Dedifferentiated amniotic fluid mesenchymal stem cell (primary cell): Measurements from ENCODE around the gene ZC3H6.
"Not testable (repeated sequence)": the region's sequence is repeated elsewhere in the genome, so short reads cannot be mapped to it uniquely, and the experiment has no call there.

Source experiments
- DNase-seq: peaks from one replicate; pipeline ENCODE4 v3.0.0-alpha.2; 2016; ENCODE audit errors: extremely low spot score

The ZC3H6 gene

DNA sequence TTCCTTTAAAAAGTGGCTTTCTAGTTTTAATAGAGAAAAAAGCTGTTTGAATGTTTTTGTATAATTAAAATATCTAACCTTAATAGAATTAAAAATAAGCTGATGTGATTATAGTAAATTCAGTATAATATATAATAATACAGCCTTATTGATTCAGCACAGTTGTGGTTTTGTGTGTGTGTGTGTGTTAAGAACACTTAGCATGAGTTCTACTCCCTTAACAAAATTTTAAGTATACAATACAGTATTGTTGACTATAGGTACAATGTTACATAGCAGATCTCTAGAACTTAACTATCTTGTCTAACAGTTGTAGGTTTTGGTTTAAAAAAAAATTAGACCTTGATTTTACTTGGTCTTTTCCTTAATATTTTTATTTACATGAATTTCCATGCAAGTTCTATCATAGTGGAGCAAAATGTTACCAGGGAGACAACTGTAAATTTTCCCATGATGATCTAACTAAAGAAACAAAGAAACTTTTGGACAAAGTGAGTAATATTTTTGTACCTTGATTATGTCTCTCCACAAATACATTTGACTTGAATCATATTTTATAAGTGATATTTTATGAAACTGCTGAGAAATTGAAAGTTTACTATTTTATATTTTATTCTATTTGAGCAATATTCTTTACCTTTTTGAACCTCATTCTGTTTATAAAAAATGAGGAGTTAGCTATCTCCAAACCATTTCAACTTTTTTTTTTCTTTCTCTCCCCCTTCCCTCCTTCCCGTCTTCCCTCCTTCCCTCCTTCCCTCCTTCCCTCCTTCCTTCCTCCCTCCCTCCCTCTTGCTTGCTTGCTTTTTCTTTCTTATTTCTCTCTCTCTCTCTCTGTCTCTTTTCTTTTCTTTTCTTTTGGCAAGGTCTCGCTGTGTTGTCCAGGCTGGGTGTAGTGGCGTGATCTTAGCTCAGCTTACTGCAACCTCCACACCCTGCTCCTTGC lies 46.3 kb downstream of the ZC3H6 start:
- DNase-seq, result peak; percentile 31

DNA sequence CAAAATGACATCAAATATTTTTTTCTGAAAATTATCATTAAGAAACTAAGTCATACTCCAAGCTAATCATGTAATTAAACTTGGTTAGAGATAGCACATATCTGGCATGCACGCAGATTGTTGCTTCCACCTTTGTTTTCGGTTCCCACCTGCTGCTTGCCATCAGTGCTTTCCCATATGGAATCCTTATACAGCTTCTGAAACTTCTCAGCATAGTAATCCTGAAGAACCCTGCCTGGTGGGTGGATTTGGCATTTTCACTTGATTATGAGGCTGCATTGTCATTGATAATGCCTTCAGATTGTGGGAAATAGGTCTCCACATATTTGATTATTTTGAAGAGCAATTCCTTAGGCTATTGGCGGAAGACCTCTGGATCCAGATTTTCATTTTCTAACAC lies 47.5 kb downstream of the ZC3H6 start:
- no peak for DNase-seq

DNA sequence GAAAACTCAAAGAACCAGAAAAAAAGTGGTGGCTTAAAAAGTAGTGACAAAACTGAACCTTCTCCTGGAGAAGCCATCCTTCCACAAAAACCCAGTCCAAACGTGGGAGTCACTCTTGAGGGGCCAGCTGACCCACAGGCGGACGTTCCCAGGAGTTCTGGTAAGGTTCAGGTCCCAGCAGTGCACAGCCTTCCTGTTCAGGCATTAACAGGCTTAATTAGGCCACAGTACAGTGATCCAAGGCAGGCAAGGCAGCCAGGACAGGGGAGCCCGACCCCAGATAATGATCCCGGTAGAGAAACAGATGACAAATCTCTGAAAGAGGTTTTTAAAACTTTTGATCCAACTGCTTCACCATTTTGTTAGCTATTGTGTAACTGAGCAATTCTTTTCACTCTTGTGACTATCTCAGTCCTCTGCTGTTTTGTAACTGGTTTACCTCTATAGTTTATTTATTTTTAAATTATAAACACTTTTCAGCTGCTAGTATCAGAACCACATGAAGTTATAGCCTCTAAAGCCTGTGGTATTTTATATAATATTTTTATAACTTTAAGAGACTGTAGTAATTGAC lies 56.8 kb downstream of the ZC3H6 start:
- no peak for DNase-seq

DNA sequence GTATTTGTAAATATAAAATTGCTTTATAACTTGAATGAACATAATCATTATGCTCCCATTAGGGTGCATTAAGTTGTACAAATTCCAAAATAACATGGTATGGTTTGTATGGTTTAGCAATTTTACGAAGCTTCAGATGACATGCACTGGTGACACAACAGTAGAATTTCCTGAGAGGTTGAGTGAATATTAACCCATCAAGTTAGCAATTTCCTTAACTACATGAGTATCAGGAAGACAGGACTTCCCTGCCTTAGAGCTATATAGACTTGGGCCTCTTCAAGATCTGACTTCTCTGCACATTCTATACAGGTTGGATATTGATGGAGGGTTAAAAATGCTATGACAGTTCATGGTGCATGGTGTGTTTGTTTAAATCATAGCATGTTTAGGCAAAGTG lies 60.2 kb downstream of the ZC3H6 start:
- DNase-seq, result no peak

DNA sequence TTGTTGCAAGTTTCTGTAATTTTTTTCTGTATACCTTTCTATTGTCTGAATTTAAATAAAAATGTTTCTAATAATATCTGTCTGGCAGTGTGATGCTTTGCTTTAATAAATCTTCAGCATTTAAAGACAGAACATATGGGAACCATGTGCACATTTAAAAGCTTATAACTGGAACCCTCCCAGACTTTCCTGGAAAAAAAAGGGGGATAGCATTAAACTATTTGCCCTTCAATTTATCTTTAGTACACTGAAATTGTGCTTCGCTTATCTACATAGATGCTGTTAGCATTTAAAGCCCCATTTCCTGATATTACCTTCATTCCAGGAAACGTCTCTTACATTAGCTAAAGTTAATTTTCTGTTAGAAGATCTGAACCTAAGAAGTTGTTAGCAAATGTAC lies 64.6 kb downstream of the ZC3H6 start:
- DNase-seq, result no peak

DNA sequence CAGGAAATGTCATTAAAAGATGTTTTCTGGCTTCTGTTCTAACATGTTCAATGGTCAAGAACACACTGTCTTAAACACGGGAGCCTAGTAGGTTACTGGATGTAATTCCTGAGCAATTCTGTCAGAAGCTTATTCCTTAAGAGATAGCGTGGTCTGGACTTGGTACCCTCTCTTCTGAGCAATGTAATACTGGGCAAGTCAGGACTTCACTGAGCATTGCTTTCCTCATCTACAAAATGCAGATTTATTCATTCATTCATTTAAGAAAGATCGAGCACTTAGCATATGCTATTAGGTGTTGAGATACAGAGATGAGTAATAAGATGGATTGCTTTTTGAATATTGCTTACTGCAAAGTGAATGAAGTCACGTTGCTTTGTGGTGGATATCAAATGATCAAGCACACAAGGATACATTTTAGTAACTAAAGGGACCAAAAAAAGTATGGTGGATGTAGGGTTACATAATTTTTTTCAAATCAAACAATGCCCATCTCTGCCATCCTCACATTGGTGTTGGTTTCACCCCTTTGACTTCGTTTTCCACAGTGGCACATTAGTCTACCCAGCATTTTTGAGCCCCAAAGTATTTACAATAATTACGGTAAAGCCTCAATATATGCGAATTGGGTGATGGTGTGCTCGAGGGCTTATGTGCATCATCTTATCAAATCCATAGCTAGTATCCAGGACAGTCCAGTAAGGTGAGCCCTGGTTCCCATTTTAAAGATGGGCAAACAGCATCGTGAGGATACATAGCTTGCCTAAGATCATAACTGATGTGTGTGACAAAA lies 65.3 kb downstream of the ZC3H6 start:
- no peak for DNase-seq

DNA sequence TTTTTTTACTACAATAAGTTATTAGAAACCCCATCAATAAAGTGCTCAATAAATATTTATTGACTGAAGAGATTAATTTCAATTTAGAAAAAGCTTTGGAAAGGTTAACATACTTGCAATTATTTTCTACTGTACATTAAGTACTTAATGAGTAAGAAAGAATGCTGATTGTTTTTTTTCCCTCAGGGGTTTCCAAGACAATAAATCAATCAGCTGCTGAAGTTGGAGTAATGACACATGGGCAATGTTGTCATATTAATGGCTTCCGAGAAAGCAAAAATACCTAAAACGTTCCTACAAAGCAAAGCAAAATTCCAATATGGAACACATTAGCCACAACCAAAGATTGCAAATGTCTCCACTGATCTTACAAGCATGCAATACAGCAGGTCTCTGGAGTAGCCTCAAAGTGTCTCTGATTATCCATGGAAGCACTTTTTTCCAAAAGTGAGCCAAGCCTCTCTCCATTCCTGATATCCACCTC lies 66.7 kb downstream of the ZC3H6 start:
- DNase-seq, result no peak

DNA sequence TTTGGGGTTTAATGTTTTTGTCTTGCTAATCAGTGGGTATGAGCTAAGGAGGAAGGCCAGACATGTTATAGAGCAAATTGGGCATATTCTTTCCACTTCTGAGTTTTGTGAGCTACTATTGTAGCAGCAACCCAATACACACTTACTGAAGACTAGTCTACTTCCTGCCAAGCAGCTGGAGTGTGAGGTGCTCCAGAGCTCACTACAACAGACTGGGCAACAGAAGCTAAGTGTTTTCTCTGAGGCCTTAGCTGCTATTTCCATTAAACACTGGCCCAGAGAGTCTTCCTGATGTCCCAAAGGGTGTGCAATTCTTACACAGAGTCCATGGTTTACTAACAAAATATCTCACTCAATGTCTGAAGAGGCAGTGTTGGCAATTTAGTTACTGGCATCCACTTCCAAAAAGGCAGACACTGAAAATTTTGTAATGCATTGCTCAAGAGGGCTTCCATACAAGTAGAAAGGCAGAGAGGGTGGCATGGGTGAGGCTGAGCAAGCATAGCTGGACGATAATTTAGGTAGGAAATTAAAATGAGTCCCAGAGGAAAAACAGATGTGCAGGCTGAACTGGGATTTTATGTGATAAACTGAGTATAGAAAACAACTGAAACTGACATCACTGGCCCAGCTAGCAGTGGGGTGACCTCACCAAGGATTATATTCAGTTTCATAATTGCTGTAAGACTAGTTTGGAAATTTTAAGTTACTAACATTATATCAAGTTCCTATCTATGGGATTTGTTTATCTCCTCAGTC lies 68.6 kb downstream of the ZC3H6 start:
- no peak for DNase-seq

DNA sequence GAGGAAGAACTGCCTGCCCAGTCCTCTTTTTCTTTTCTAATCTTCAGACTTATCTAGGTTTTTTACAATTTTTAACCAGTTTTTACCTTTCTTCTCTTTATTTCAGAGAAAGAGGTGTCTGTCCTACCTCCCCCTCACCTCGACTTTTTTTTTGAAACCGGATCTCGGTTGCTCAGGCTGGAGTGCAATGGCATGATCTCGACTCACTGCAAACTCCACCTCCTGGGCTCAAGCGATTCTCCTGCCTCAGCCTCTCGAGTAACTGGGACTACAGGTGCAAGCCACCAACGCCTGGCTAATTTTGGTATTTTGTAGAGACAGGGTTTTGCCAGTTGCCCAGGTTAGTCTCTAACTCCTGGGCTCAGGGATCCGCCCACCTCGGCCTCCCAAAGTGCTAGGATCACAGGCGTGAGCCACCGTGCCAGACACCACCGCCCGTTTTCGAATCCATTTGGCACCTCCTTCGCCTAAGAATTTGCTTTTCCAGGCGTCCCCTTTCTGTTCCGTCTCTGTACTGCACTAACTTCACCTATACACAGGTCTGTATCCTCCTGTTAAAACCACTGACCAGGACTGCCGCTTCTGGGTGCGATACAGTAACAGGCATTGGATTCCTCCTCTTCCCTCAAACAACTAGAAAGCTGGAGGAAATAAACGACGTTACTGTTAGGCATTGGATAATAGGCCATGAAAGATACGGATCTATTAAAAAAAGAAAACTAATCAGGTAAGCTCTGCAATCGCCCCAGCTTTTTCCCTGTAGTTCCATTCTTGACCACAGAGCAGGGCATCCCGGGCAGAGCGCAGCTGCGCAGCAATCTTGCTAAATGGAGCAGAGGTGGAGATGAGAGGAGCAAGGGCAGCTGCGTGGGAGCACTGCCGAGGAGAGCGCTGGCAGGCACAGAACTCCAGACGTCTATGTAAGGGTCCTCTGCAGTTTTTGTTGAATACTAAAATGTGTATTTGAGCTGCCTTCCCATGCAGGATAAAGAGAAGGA lies 69.9 kb downstream of the ZC3H6 start:
- no peak for DNase-seq

DNA sequence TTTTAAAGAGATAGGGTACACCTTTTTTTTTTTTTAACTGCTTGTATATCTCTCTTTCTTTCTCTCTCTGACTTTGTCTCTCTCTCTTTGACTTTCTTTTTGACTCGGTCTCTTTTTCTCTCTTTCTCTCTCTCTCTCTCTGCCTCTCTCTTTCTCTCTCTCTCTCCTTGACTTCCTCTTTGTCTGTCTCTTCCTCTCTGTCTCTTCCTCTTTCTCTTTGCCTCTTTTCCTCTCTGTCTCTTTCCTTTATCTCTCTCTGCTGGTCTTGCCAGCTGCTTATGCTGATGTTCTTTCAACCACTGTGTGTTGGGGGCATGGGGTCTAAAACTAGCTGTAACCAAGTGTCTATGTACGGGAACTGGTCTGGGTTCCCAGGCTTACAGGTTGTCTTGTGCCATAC lies 76.9 kb downstream of the ZC3H6 start:
- DNase-seq, result not testable (repeated sequence)

DNA sequence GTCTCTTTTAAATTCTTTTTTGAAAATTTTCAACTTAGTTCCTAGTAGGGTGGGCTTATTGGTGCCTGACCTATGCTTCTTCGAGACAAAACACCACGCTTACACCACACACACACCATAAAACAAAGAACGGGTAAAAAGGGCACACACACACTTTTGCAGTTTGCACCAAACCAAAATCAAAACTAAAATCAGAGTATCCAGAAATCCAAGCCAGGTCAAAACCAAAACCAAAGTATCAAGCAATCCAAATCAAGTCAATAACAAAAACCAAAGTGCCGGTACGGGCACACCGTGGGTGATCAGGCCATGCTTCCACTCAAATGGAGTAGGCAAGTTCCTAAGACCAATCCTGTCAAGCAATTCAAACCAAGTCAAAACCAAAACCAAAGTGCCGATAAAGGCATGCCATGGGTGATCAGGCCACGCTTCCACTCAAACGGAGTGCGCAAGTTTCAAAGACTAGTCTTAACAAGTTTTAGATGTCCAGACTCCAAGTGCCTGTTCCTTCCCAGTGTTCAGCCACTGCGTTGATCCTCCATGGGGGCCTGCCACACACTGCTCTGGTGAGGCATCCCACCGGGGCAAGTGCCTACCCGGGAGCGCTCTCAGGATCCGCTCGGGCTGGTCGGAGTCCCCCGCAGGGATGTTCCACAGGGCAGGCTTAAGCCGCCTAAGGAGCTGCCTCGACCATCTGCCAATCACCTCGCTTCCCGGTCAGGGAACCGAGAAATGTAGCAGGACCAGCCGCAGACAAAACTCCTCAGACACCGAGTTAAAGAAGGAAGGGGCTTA lies 77.6 kb downstream of the ZC3H6 start:
- not testable (repeated sequence) for DNase-seq

DNA sequence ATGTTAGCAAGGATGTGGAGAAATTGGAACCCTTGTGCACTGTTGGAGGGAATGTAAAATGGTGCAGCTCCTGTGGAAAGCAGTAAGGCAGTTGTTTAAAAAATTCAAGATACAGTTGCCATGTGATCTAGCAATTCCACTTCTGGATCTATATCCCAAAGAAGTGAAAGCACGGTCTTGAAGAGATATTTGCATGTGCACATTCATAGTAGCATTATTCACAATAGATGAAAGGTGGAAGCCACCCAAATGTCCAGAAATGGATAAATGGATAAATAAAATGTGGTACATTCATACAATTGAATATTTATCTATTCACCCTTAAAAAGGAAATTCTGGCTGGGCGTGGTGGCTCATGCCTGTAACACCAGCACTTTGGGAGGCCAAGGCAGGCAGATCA lies 78.9 kb downstream of the ZC3H6 start:
- DNase-seq, result not testable (repeated sequence)

DNA sequence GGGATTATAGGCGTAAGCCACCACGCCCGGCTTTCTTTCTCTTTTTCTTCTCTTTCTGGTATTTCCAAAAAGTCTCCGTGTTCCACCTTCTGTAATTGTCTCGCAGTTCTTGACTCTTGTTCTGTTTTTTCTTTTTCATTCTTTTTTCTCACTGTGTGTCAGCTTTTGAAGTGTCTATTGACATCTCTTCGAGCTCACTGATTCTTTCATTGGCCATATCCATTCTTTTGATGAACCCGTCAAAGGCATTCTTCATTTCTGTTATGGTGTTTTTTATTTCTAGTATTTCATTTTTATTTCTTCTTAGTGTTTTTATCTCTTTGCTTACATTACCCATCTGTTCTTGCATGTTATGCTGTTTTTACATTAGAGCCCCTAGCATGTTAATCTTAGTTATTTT lies 84.7 kb downstream of the ZC3H6 start:
- not testable (repeated sequence) for DNase-seq
